HG03520 (cell line): ENCODE results near the gene ANGEL1.

Experiments
- ATAC-seq: cut with Tn5 transposase; IDR thresholded peaks from one replicate; pipeline ENCODE4 v1.9.1; 2021; ENCODE audit warnings: mild to moderate bottlenecking, moderate library complexity; ENCODE audit not compliant: unreplicated experiment

The ANGEL1 gene

GRCh38 chr14:76812422-76813383 is at the start of gene ANGEL1:
Gene ANGEL1, minus strand, starts transcription at chr14:76812882. Its CDS starts 55 bp downstream, at chr14:76812827.
- ATAC-seq = peak; percentile 80

DNA sequence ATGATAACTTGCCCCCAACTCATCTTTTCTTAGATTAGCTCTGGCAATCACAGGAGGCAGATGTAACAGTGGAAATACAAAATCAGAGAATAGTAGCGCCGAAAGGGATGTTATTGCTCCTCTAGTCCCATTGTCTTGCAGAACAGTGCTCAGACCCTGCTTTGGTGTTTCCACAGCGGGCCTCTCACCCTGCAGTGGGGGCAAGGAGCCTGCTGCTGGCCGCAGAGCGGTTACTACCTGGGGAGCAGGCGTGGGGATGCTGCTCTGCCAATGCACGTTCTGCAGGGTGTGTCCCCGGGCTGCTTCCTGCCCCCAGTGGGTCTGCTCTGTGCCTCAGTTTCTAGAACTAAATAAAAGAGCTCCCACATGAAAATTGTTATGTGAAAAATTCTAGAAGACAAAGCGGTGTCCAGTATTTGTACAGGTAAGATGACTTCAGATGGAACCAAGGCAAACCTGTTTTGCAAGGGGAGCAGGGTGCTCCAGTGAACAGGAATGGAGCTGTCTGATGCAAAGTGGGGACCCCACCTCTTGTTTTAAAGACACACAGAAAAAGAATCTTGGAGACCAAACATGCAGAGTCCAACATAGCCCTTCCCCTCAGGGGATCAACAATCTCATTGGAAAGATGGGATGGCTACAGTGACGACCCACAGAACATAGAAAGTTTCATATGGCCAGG is 49.0 kb upstream of the ANGEL1 start:
- ATAC-seq = no peak

- ATAC-seq = no peak
Observed at GRCh38 chr14:76856769-76857168, 44.1 kb upstream of the ANGEL1 start.

GRCh38 chr14:76855066-76855465 is 42.4 kb upstream of the ANGEL1 start:
- no peak for ATAC-seq

DNA sequence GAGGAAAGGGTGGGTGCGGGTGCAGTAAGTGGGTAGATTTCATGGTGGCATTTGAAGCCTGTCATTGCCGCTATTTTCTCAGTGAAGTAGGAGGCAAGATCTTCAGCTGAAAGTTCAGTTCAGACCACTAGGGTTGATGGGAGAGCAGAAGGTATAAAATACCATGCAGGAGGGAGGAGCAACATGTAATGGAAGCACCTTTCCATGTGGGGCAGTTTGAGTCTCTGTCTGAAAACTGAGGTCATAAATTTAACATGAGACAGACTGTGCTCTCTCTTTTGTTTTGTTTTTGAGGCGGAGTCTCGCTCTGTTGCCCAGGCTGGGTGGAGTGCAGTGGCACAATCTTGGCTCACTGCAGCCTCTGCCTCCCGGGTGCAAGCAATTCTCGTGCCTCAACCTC is 36.2 kb upstream of the ANGEL1 start:
- no peak for ATAC-seq

DNA sequence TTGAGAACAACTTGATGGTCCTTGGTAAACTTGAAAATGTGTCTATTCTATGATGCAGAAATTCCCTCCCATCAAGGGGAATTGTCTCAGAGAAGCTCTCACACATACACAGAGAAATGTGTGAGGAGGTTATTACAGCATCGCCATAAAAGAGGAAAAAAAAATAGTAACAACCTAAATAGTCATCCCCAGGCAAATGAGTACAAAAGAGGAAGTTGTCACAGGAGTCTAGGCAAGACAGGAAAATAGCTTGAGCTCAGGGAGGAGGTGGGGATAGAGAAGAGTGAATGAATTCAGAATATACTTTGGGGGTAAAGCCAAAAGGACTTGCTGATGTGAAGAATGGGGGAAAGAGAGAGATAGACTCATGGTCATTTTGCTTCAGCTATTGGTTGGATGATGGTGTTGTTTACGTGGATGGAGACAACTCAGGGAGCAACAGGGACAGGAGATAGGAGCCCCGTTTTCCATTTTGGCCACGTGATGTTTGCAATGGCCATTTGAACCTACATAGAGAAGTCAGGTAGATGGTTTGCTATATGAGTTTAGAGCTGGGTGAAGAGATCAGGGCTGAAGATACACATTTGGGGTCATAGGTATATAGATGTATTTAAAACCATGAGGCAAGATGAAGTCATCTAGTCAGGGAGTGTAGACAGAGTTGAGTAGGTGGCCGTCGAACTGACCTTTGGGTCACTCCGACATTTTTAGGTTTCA is 33.8 kb upstream of the ANGEL1 start:
- ATAC-seq = no peak

GRCh38 chr14:76844223-76844622 is 31.5 kb upstream of the ANGEL1 start:
- no peak for ATAC-seq

GRCh38 chr14:76842414-76842813 is 29.7 kb upstream of the ANGEL1 start:
- ATAC-seq = no peak

DNA sequence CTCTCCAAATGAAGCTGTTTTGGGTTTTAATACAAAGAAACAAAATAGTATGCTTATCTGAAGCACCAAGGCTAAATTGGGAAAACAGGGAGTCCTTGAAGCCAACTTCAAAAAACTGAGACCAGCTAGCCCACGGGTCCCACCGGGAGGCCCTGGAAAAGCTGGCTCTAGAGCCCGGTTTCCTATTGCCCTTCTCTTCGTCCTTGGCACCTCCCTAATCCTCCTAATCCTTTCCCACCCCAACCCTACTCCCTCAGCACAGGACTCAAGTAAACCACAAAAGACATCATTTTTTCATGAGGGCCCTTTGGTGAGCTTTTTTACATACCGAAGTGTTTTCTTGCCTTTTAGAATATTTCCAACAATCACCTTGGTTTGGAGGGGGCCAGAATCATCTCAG is 24.8 kb upstream of the ANGEL1 start:
- no peak for ATAC-seq

- no peak for ATAC-seq
Observed at GRCh38 chr14:76836029-76836630, 23.4 kb upstream of the ANGEL1 start.

GRCh38 chr14:76834241-76834661 is 21.6 kb upstream of the ANGEL1 start:
- ATAC-seq = no peak

DNA sequence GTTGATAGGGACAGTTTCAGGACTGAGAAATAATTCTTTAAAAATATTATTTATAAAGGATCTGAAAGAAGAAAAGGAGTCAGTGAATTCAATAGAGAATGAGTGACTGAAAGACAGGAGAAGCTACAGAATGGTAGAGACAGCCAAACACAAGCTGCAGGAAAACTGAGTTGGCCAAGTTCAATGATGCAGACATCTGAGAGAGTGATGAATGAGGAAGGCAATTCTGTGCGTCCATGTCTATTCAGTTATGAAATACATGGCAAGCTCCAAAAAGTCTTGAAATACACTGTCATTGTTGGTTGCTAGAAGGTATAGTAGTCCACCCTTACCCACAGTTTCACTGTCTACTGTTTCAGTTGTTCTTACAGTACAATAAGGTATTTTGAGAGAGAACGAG is 20.3 kb upstream of the ANGEL1 start:
- no peak for ATAC-seq

GRCh38 chr14:76832503-76832988 is 19.9 kb upstream of the ANGEL1 start:
- no peak for ATAC-seq

DNA sequence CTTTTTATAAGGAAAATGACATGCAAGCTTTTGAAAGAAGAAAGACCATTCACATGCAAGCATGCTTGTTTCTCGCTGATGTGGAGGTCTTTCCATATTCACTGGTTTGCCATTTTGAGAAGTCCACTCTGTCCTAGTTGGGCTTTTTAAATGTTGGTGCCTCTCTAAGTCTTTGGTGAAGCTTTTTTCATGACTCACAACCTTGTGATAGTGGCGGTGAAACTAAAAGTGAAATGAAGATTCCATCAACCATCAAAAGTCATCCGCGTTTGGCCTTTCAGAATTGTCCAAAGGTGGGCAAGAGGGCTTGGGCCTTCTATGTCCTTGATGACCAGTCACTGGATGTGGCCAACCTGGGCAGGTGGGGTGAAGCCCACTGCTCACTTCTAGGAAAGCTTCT is 17.9 kb upstream of the ANGEL1 start:
- ATAC-seq = no peak

DNA sequence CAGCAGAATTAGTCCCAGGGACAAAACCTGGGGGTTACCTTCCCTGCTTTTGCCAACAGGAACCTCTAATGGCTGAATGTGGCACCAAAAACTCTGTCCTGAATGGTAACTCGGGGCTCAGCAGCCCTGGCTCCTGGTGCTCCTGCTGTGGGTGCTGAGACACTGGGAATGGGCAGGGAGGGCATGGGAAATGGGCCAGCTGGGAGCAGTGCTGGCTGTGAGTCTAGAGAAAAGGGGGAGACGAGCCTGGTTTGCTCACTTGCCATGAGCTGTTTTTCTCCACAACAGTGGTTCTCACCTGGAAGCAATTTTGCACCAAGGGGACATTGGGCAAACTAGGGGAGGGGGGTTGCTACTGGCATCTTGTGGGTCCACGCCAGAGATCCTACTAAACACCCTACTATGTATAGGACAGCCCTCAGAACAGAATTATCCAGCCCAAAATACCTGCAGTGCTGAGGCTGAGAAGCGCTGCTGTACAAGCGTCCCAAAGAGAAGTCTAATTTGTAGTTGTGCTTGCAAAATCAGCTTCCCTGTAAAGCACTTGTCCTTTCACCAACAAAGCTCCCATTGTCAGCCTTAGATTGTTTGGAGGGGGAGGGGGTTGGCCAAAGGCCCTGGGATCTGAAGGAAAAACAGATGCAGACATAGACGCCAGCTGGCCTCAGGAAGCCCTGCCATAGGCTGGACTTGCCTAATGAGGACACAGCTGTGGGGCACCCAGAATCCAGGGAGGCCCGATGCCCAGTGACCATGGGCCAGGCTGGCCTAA is 17.2 kb upstream of the ANGEL1 start:
- no peak for ATAC-seq

DNA sequence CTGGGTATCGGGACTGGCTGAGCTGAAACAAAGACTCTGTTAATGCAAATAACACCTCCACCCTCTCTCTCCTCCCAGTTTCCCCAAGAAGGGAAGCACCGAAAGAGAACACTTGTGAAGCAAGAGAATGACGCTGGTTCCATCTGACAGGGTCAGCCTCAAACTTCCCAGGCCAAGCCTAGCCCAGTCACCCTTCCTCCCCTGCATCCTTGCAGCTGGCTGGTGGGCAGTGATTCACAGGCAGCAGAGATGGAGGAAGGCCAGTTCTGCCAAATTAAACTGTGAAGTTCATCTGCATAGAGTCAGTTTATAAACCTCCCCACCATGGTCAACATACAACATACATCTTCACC is 16.3 kb upstream of the ANGEL1 start:
- ATAC-seq = no peak

GRCh38 chr14:76828339-76829012 is 15.8 kb upstream of the ANGEL1 start:
- ATAC-seq = no peak

- ATAC-seq = no peak
Observed at GRCh38 chr14:76827696-76828296, 15.1 kb upstream of the ANGEL1 start.

GRCh38 chr14:76826122-76826521 is 13.4 kb upstream of the ANGEL1 start, which contains the start of gene LRRC74A:
Gene LRRC74A, plus strand, starts transcription at chr14:76826408. Its CDS starts 290 bp downstream, at chr14:76826698.
- ATAC-seq = no peak
